ENCODE results near the gene GZMB.

GZMB gene

GRCh38 chr14:24639270-24639669 lies 5.3 kb upstream of the GZMB start:
- Mint-ChIP-seq H3K36me3 (ENCODE audit: low read depth) (no peaks in the 10 kb centered on the region), H3K9me3 (no peaks in the 10 kb centered on the region)

GRCh38 chr14:24633353-24633752 lies 637 bp downstream of the GZMB start:
- H3K9me3 Mint-ChIP-seq: no peaks in the 10 kb centered on the region
- no peak for TF ChIP-seq CTCF (IDR thresholded peaks at IDR 0.05; ENCODE audit: unreplicated experiment in 3 of 3)
- H3K27me3 Mint-ChIP-seq (ENCODE audit: low read depth): peaks cover 3% of the 10 kb centered on the region
- H3K36me3 Mint-ChIP-seq (ENCODE audit: low read depth): no peaks in the 10 kb centered on the region
- H3K4me3 Mint-ChIP-seq: no peak overlapping the region
- H3K4me1 Mint-ChIP-seq: no peaks in the 10 kb centered on the region
- no peak overlapping the region for H3K27ac Mint-ChIP-seq

More at GRCh38 chr14:24639270-24639669, 5.3 kb upstream of the GZMB start:
- TF ChIP-seq CTCF (IDR thresholded peaks at IDR 0.05; ENCODE audit: unreplicated experiment in 3 of 3): no peak
- Mint-ChIP-seq H3K4me1 (no peaks in the 10 kb centered on the region), H3K4me3 (no peak overlapping the region), H3K27ac (no peak overlapping the region), H3K27me3 (ENCODE audit: low read depth) (no peaks in the 10 kb centered on the region)

- Mint-ChIP-seq H3K27me3 (ENCODE audit: low read depth) (peaks cover 3% of the 10 kb centered on the region), H3K4me1 (no peaks in the 10 kb centered on the region), H3K27ac (no peak overlapping the region)
Measured at GRCh38 chr14:24632761-24633160, 1.2 kb downstream of the GZMB start.

GRCh38 chr14:24632336-24632735 lies 1.7 kb downstream of the GZMB start:
- H3K4me1 Mint-ChIP-seq: no peaks in the 10 kb centered on the region
- no peaks in the 10 kb centered on the region for H3K9me3 Mint-ChIP-seq
- H3K4me3 Mint-ChIP-seq: no peak overlapping the region
- no peak for TF ChIP-seq CTCF (IDR thresholded peaks at IDR 0.05; ENCODE audit: unreplicated experiment in 3 of 3)
- no peak overlapping the region for H3K27ac Mint-ChIP-seq
- no peaks in the 10 kb centered on the region for H3K36me3 Mint-ChIP-seq (ENCODE audit: low read depth)
- peaks cover 3% of the 10 kb centered on the region for H3K27me3 Mint-ChIP-seq (ENCODE audit: low read depth)

More at GRCh38 chr14:24632761-24633160, 1.2 kb downstream of the GZMB start:
- H3K36me3 Mint-ChIP-seq (ENCODE audit: low read depth): no peaks in the 10 kb centered on the region
- TF ChIP-seq CTCF (IDR thresholded peaks at IDR 0.05; ENCODE audit: unreplicated experiment in 3 of 3): no peak
- no peak overlapping the region for H3K4me3 Mint-ChIP-seq
- H3K9me3 Mint-ChIP-seq: no peaks in the 10 kb centered on the region

- Mint-ChIP-seq H3K36me3 (ENCODE audit: low read depth) (no peaks in the 10 kb centered on the region), H3K4me1 (no peaks in the 10 kb centered on the region), H3K27me3 (ENCODE audit: low read depth) (peaks cover 3% of the 10 kb centered on the region), H3K27ac (no peak overlapping the region), H3K9me3 (no peaks in the 10 kb centered on the region), H3K4me3 (no peak overlapping the region)
- TF ChIP-seq CTCF (IDR thresholded peaks at IDR 0.05; ENCODE audit: unreplicated experiment in 3 of 3): no peak
Measured at GRCh38 chr14:24631749-24632335, 2.1 kb downstream of the GZMB start.

GRCh38 chr14:24630872-24631477 lies 3.0 kb downstream of the GZMB start:
- TF ChIP-seq CTCF (IDR thresholded peaks at IDR 0.05; ENCODE audit: unreplicated experiment in 3 of 3): no peak
- no peaks in the 10 kb centered on the region for H3K4me1 Mint-ChIP-seq
- no peaks in the 10 kb centered on the region for H3K36me3 Mint-ChIP-seq (ENCODE audit: low read depth)
- no peak overlapping the region for H3K27ac Mint-ChIP-seq
- H3K9me3 Mint-ChIP-seq: no peaks in the 10 kb centered on the region
- H3K4me3 Mint-ChIP-seq: no peak overlapping the region
- H3K27me3 Mint-ChIP-seq (ENCODE audit: low read depth): peaks cover 3% of the 10 kb centered on the region

All from nephron (organoid).